Stimulated activated CD8-positive, alpha-beta memory T cell treated with anti-CD3 and anti-CD28 coated beads, Interleukin-12 subunit alpha, Interleukin-12 subunit beta, amount 100 ng/mL, for 1 hour (primary cell): ENCODE results near the gene ZBTB21.

Source experiments
- DNase-seq: peaks from one replicate; pipeline ENCODE4 v3.0.0-alpha.2; 2020; ENCODE audit warnings: low read depth

The ZBTB21 gene

DNA sequence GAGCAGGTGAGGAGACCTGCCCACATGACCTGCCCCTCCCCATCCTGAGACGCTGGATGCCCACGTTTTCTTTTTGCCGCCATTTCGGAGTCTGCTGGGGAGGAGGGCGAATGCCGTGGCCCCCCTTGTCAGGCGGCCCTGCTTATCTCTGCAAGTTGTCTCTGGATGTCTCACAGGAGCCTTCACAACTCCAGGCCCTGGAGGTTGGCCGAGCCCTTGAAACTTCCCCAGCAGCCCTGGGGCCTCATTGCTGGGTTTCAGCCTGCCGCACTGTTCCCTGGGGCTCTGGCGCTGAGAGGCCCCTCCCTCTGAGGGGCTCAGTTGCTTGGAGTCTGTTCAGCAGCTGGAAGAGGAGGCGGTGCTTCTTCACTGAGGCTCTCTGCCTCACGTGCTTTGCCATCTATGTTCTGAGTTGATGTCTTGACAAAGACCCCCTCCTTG lies 29.8 kb upstream of the ZBTB21 start:
- DNase-seq = no peak

GRCh38 chr21:42039470-42039901 lies 29.3 kb upstream of the ZBTB21 start:
- DNase-seq = no peak

GRCh38 chr21:42038826-42039425 lies 28.8 kb upstream of the ZBTB21 start:
- no peak for DNase-seq

- no peak for DNase-seq
Observed at GRCh38 chr21:42038393-42038792, 28.2 kb upstream of the ZBTB21 start.

- DNase-seq = no peak
Observed at GRCh38 chr21:42037943-42038342, 27.8 kb upstream of the ZBTB21 start.

DNA sequence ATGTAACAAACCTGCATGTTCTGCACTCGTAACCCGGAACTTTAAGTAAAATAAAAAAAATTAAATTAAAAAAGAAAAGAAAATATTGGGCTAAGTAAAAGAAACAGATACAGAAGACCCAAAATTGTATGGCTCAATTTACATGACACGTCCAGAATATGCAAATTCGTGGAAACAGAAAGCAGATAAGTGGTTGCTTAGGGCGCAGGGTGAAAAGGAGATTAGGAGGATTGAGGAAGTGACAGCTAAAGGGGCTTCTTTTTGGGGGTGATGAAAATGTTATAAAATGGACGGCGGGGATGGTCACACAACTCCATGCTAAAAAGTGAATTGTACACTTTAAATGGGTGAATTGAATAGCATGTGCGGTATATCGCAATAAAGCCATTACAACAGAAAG lies 27.4 kb upstream of the ZBTB21 start:
- DNase-seq = no peak

DNA sequence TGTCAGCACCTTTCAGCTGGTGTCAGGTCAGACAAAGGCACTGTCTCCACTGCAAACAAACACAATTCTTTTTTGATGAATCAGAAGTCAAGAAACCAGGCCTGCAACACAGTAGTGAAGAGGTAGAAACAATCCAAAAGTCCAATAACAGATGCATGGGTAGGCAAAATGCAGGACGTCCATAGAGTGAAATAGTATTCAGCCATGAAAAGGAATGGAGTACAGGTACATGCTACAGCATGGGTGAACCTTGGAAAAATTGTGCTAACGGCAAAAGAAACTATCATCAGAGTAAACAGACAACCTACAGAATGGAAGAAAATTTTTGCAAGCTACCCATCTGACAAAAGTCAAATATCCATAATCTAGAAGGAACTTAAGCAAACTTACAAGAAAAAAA lies 26.2 kb upstream of the ZBTB21 start:
- DNase-seq = no peak

DNA sequence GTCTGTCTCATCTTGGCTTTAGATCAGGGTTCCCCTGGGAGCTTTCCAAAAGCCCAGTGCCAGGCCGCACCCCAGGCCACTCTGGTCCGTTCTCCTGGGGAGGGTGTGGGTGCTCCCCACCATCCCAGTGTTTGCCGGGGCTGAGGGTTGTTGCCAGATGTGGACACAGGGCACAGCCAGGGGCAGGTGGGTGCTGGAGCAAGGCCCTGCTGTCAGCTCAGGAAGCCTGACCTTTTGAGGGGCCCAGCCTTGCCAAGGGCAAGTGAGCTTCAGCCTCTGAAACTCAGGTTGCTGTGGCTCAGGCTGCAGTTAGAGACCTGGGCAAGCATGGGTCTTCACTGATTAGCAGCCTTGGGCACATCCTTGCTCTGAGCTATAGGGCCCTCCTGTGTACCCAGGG lies 22.8 kb upstream of the ZBTB21 start:
- no peak for DNase-seq

DNA sequence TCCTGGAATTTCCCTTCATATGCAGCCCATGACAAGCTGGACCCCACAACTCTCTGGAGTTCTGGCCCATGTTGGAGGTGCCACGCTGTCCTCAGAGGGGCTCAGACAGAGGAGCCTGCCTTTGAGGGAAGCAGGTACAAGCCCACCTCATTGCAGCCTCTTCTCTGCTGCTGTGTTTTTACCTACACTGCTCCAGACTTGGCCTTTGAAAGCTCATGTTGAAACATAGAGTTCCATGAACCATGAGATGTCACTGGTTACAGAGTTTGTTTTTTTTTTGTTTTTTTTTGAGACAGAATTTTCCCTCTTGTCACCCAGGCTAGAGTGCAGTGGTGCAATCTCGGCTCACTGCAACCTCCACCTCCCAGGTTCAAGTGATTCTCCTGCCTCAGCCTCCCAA lies 22.1 kb upstream of the ZBTB21 start:
- no peak for DNase-seq

- DNase-seq = no peak
Observed at GRCh38 chr21:42031816-42032215, 21.7 kb upstream of the ZBTB21 start.

- no peak for DNase-seq
Observed at GRCh38 chr21:42031241-42031640, 21.1 kb upstream of the ZBTB21 start.

DNA sequence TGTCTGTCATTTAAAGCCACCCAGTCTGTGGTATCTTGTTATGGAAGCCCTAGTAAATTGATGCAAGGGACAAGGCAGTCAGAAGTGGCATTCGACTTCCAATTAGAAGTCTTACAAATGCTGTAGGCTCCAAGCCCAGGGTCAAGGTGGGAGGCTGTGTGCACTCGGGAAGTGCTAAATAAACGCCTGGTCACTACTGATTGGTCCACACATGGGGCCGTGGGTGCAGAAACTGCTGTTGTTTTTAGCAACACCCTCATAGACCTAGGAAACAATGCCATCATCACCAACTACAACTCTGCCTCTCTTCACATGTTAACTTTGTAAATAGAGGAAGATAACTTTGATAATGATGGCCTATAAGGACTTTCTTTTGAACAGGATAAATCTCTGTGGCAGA lies 20.2 kb upstream of the ZBTB21 start:
- DNase-seq = no peak

- no peak for DNase-seq
Observed at GRCh38 chr21:42028766-42029425, 18.7 kb upstream of the ZBTB21 start.

DNA sequence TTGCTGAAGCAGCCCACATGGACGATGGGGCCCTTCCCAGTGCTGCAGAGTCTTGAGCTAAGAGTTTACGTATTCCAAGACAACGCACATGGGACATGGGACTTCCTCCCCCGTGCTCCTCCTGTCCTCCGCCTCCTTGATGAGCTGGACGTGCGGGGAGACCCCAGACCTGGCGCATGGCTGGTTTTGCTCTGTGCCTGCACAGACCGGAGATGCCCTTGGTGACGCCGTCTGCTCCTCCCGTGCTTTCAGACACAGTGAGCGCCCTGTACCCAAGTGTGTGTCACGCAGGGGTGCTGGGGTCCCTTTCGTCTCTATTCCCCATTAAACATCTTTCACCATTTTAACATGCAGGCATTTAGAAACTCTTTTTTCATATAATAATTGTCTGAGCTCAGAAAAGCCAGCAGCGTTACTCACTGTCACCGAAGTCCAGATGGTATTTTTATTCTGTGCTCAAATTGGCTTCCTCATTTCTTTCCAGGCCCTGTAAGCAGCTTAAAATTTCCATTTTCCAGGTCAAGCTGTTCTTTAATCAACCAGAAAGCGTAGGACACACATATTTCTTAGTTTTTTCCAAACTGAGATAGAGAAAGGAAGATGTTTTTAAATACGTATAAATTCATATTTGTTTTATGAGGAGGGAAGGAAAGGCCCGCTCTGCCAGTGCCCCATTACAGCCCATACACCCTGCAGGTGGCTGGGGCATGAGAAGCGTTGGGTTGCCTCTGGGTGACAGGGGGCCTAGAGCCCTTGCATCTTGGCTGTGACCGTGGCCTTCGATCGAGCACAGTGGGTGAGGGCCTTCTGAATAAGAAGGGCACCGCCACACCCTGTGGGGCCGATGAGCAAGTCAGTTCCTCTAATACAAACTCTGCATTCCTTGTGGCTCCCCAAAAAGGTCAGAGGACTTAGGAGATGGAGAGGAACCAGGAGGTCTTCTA lies 17.9 kb upstream of the ZBTB21 start:
- no peak for DNase-seq

GRCh38 chr21:42027085-42027821 lies 17.1 kb upstream of the ZBTB21 start:
- no peak for DNase-seq

GRCh38 chr21:42026082-42026435 lies 15.9 kb upstream of the ZBTB21 start:
- DNase-seq = no peak

- DNase-seq = no peak
Observed at GRCh38 chr21:42025376-42026081, 15.4 kb upstream of the ZBTB21 start.

- DNase-seq = no peak
Observed at GRCh38 chr21:42022906-42023305, 12.7 kb upstream of the ZBTB21 start.

GRCh38 chr21:42022091-42022430 lies 11.9 kb upstream of the ZBTB21 start:
- DNase-seq = no peak

DNA sequence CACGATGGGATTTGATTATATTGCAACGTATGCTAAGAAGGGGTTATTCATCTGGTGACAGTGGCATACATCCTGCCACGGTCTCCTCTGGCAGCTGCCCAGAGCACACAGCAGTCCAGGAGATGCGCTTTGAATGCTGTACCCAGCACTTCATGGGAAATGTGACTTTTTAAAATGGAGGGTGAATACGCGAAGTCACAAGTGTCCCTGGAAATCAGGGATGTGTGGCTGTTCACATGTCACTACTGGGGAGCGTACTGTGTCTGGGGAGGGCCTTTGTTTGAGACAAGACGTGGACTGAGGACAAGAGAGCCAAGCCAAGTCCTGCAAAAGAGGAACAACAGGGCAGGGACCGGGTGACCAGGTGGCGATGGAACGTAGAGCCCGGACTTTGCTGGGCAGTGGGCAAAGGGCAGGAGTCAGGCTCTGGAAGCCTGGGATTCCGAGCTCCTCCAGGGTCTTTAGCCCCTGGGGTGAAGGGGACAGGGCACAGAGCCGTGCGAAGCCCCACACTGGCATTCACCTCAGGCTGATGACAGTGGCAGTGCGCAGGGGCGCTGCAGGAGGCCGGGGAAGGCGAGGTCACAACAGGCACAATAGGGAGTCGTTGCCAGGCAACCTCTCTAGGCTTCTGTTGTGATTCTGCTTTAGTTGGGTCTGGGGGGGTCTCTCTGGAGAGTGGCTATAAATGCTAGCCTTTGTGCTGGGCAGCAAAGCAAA lies 11.4 kb upstream of the ZBTB21 start:
- DNase-seq = no peak

DNA sequence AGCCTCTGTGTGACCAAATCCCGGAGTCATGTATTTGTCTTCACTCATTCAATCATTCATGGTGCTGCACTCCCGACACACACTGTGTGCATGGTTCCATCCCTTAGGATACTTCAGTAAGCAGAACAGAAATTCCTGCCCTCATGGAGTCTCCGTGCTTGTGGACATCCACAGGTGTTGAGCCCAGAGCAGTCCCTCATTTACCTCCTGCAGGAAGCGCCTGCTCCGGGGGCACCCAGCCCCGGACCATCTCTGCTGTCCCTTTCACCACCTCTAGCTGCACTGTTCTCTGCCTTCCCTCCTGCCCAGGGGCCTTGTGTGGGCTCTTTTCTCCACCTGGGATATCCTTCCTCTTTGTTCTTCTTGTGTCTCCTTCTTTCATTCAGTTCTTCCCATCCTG lies 9.5 kb upstream of the ZBTB21 start:
- no peak for DNase-seq
